ENCODE results near the gene CPNE8.

DNA sequence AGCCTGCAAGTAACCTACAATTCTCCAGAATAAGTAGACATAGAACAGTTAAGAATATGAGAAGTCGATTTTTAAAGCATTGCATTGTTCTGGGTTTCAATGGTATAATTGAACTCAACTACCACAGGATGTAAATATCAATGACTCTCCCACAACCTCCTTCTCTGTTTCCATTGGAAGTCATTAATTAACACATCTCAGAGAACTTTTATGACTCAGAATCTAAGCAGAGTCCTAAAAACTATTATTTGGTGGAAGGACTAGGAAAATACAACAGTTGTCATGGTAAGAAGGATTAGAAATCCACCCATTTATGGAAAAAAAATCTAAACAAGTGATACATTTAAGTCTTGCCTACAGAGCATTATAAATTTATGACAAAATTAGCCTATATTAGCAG, 21.1 kb upstream of the CPNE8 start:
- TF ChIP-seq, protein P1, sequence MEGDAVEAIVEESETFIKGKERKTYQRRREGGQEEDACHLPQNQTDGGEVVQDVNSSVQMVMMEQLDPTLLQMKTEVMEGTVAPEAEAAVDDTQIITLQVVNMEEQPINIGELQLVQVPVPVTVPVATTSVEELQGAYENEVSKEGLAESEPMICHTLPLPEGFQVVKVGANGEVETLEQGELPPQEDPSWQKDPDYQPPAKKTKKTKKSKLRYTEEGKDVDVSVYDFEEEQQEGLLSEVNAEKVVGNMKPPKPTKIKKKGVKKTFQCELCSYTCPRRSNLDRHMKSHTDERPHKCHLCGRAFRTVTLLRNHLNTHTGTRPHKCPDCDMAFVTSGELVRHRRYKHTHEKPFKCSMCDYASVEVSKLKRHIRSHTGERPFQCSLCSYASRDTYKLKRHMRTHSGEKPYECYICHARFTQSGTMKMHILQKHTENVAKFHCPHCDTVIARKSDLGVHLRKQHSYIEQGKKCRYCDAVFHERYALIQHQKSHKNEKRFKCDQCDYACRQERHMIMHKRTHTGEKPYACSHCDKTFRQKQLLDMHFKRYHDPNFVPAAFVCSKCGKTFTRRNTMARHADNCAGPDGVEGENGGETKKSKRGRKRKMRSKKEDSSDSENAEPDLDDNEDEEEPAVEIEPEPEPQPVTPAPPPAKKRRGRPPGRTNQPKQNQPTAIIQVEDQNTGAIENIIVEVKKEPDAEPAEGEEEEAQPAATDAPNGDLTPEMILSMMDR (IDR thresholded peaks at IDR 0.05; ENCODE audit: insufficient read depth, low read depth, low read length) = no peak
- TF ChIP-seq EZH2 (IDR thresholded peaks at IDR 0.05; ENCODE audit: insufficient read depth, low read length) = no peak
